ENCODE data around the gene PCNX2. TPM values are rescaled to one million over a fixed set of nuclear protein-coding genes. Genes with fewer than 3 reads are reported as not detected.
A peak's percentile ranks its signal among the peaks of the same experiment; 100 is the strongest.

PCNX2 gene
- total RNA-seq, 1 donor from 2014 or later: 33.6 TPM

GRCh38 chr1:232982238-232982944, 313.1 kb downstream of the PCNX2 start:
- no peaks in the 10 kb centered on the region for H3K9me3 Mint-ChIP-seq (ENCODE audit: low read depth)
- peaks cover 9% of the 10 kb centered on the region for H3K4me1 Mint-ChIP-seq (ENCODE audit: low read depth)
- H3K36me3 Mint-ChIP-seq (ENCODE audit: insufficient read depth): peaks cover 16% of the 10 kb centered on the region
- H3K27me3 Mint-ChIP-seq: no peaks in the 10 kb centered on the region
- H3K27ac Mint-ChIP-seq: peak overlapping the region; percentile 38
- no peak for TF ChIP-seq CTCF (IDR thresholded peaks at IDR 0.05; ENCODE audit: unreplicated experiment)
- no peak overlapping the region for H3K4me3 Mint-ChIP-seq (ENCODE audit: low read depth)
- DNase-seq (ENCODE audit: low spot score, unreplicated experiment): no peak

- Mint-ChIP-seq H3K27me3 (no peaks in the 10 kb centered on the region), H3K36me3 (ENCODE audit: insufficient read depth) (peaks cover 20% of the 10 kb centered on the region), H3K9me3 (ENCODE audit: low read depth) (no peaks in the 10 kb centered on the region), H3K27ac (no peak overlapping the region), H3K4me3 (ENCODE audit: low read depth) (no peak overlapping the region), H3K4me1 (ENCODE audit: low read depth) (peaks cover 9% of the 10 kb centered on the region)
- DNase-seq (ENCODE audit: low spot score, unreplicated experiment): no peak
- TF ChIP-seq CTCF (IDR thresholded peaks at IDR 0.05; ENCODE audit: unreplicated experiment): no peak
Measured at GRCh38 chr1:232980986-232981560, 314.5 kb downstream of the PCNX2 start.

- no peak for DNase-seq (ENCODE audit: low spot score, unreplicated experiment)
- no peaks in the 10 kb centered on the region for H3K27me3 Mint-ChIP-seq
- no peak overlapping the region for H3K27ac Mint-ChIP-seq
- H3K9me3 Mint-ChIP-seq (ENCODE audit: low read depth): no peaks in the 10 kb centered on the region
- peaks cover 22% of the 10 kb centered on the region for H3K36me3 Mint-ChIP-seq (ENCODE audit: insufficient read depth)
- H3K4me1 Mint-ChIP-seq (ENCODE audit: low read depth): peaks cover 9% of the 10 kb centered on the region
- TF ChIP-seq CTCF (IDR thresholded peaks at IDR 0.05; ENCODE audit: unreplicated experiment): no peak
- no peak overlapping the region for H3K4me3 Mint-ChIP-seq (ENCODE audit: low read depth)
Measured at GRCh38 chr1:232980355-232980978, 315.1 kb downstream of the PCNX2 start.

GRCh38 chr1:232979558-232979957, 316.0 kb downstream of the PCNX2 start:
- Mint-ChIP-seq H3K27ac (no peak overlapping the region), H3K36me3 (ENCODE audit: insufficient read depth) (peaks cover 27% of the 10 kb centered on the region), H3K4me1 (ENCODE audit: low read depth) (peaks cover 6% of the 10 kb centered on the region), H3K9me3 (ENCODE audit: low read depth) (no peaks in the 10 kb centered on the region), H3K27me3 (no peaks in the 10 kb centered on the region), H3K4me3 (ENCODE audit: low read depth) (no peak overlapping the region)
- no peak for TF ChIP-seq CTCF (IDR thresholded peaks at IDR 0.05; ENCODE audit: unreplicated experiment)
- no peak for DNase-seq (ENCODE audit: low spot score, unreplicated experiment)

GRCh38 chr1:232978815-232979214, 316.7 kb downstream of the PCNX2 start:
- Mint-ChIP-seq H3K36me3 (ENCODE audit: insufficient read depth) (peaks cover 33% of the 10 kb centered on the region), H3K4me1 (ENCODE audit: low read depth) (peaks cover 5% of the 10 kb centered on the region), H3K4me3 (ENCODE audit: low read depth) (no peak overlapping the region), H3K9me3 (ENCODE audit: low read depth) (peaks cover 6% of the 10 kb centered on the region), H3K27me3 (no peaks in the 10 kb centered on the region), H3K27ac (no peak overlapping the region)
- DNase-seq (ENCODE audit: low spot score, unreplicated experiment): no peak
- no peak for TF ChIP-seq CTCF (IDR thresholded peaks at IDR 0.05; ENCODE audit: unreplicated experiment)

All from progenitor cell of endocrine pancreas (in vitro differentiated cells).